NOMO-1 treated with dmso at 0.1 percent for 144 hours (cell line): ENCODE data around the gene ZNF169.
"Not testable (repeated sequence)": the region's sequence is repeated elsewhere in the genome, so short reads cannot be mapped to it uniquely, and the experiment has no call there.

Experiments
- DNase-seq: peaks from one replicate; lab custom pipeline; 2025; ENCODE audit not compliant: unreplicated experiment; lab: John Stamatoyannopoulos, UW

The ZNF169 gene

GRCh38 chr9:94341703-94342102 is 82.6 kb downstream of the ZNF169 start:
- DNase-seq: not testable (repeated sequence)

DNA sequence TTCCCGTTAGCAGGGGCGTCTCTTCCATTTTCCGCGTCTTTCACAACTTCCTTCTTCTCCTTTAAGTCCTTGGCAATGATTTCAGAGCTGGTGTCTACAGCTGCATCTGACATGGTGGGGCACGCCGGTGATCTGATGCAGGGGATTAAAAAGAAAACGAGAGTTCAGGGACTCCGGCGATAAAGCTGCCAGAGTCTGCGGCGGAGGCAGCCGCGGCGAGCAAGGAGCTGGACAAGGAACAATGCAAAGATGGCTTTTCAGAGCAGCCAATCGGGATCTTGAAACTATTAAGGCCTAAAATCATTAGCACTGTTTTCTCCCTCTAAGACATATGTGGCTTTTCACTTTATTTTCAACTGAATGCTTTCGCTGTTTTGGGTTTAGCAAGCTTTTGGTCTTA is 88.4 kb downstream of the ZNF169 start:
- not testable (repeated sequence) for DNase-seq

- not testable (repeated sequence) for DNase-seq
Measured at GRCh38 chr9:94348754-94349153, 89.7 kb downstream of the ZNF169 start.
